Measurements from ENCODE around the gene RBM28. TPM values are rescaled to one million over a fixed set of nuclear protein-coding genes. Genes with fewer than 3 reads are reported as not detected.
A peak's percentile ranks its signal among the peaks of the same experiment; 100 is the strongest.

The RBM28 gene
- total RNA-seq, 1 experiment from 2014 or later = 70.0 TPM

DNA sequence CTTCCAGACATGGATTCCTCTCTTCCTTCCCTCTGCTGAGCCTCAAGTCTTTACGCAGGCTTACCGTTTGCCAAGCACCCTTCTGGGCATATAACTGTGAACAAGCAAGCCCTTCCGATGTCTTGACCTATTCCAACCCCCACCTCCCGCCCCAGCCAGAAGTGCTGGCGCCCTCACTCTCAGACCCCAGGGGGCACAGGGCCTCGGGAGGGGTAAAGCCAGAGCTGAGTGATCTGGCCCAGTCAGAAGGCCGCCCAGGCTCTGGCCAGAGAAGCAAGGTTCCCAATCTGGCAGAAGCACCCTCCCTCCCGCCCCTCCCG, 16.6 kb upstream of the RBM28 start:
- WGBS (ENCODE audit: extremely low coverage, insufficient read length, low lambda C conversion rate) = no CpG with 5 or more reads among the region's 9 CpGs
- Histone ChIP-seq H2BK20ac (ENCODE audit: low read depth, low read length, poor library complexity, severe bottlenecking) (no peak overlapping the region), H3K23me2 (ENCODE audit: insufficient read length, low read depth, low read length, poor library complexity, severe bottlenecking) (peaks cover 8% of the 10 kb centered on the region), H2AK5ac (ENCODE audit: insufficient read length, low read length) (no peak overlapping the region), H3K14ac (ENCODE audit: insufficient read depth, low read length) (no peak overlapping the region), H4K91ac (ENCODE audit: insufficient read length, low read depth, low read length) (no peak overlapping the region), H3K56ac (ENCODE audit: insufficient read length, low read depth, low read length) (no peak overlapping the region), H3K9ac (ENCODE audit: extremely low read depth, insufficient read length, low read length) (no peak overlapping the region), H4K20me1 (ENCODE audit: control insufficient read depth, insufficient read depth, insufficient read length) (no peaks in the 10 kb centered on the region), H3K18ac (ENCODE audit: insufficient read length, low read depth, low read length) (no peak overlapping the region), H3T11ph (ENCODE audit: low read length) (no peak overlapping the region), H4K5ac (ENCODE audit: insufficient read length, low read depth, low read length) (no peak overlapping the region), H3K27me3 (ENCODE audit: insufficient read depth, low read length) (peaks cover 34% of the 10 kb centered on the region), H4K8ac (replicated peaks; ENCODE audit: insufficient read length, low read depth, low read length) (no peak overlapping the region), H2BK120ac (ENCODE audit: low read depth, low read length, poor library complexity, severe bottlenecking) (no peak overlapping the region), H2BK12ac (ENCODE audit: insufficient read length, low read depth, low read length) (no peak overlapping the region), H3K79me1 (ENCODE audit: insufficient read depth, low read depth, low read length, poor library complexity, severe bottlenecking) (no peaks in the 10 kb centered on the region), H3K79me2 (ENCODE audit: insufficient read depth, low read length) (no peaks in the 10 kb centered on the region), H2BK5ac (ENCODE audit: insufficient read length, low read length) (no peak overlapping the region), H2BK15ac (ENCODE audit: low read depth, low read length) (no peak overlapping the region), H3K4me2 (ENCODE audit: insufficient read depth, insufficient read length, low read length) (peak overlapping the region; percentile 77), H3K9me3 (ENCODE audit: control insufficient read depth, low read depth, low read length) (no peaks in the 10 kb centered on the region), H3K4me1 (ENCODE audit: insufficient read depth, low read length) (no peaks in the 10 kb centered on the region), H3K23ac (ENCODE audit: insufficient read length, low read depth, low read length) (no peak overlapping the region), H2AFZ (ENCODE audit: low read length) (no peak overlapping the region), H3K4ac (ENCODE audit: low read depth, low read length) (no peak overlapping the region), H3K27ac (ENCODE audit: insufficient read length, low read depth, low read length) (no peak overlapping the region)
- Mint-ChIP-seq H3K4me3 (peak overlapping the region; percentile 61 to 95), H3K27me3 (ENCODE audit: low read depth) (peaks cover 92% of the 10 kb centered on the region), H3K27ac (no peak overlapping the region), H3K36me3 (ENCODE audit: insufficient read depth in 1 of 3, low read depth in 3 of 3) (no peaks in the 10 kb centered on the region; a peak in 2 of 7 replicates), H3K4me1 (peaks cover 12 to 20% of the 10 kb centered on the region in 2 experiments), H3K9me3 (peaks cover 0 to 1% of the 10 kb centered on the region in 2 experiments; a peak in 1 of 5 replicates)
- TF ChIP-seq, protein P1, sequence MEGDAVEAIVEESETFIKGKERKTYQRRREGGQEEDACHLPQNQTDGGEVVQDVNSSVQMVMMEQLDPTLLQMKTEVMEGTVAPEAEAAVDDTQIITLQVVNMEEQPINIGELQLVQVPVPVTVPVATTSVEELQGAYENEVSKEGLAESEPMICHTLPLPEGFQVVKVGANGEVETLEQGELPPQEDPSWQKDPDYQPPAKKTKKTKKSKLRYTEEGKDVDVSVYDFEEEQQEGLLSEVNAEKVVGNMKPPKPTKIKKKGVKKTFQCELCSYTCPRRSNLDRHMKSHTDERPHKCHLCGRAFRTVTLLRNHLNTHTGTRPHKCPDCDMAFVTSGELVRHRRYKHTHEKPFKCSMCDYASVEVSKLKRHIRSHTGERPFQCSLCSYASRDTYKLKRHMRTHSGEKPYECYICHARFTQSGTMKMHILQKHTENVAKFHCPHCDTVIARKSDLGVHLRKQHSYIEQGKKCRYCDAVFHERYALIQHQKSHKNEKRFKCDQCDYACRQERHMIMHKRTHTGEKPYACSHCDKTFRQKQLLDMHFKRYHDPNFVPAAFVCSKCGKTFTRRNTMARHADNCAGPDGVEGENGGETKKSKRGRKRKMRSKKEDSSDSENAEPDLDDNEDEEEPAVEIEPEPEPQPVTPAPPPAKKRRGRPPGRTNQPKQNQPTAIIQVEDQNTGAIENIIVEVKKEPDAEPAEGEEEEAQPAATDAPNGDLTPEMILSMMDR (conservative IDR thresholded peaks at IDR 0.05) = no peak
- DNase-seq = no peak
